Measurements from ENCODE around the gene CABLES1.
"Not testable (repeated sequence)": the region's sequence is repeated elsewhere in the genome, so short reads cannot be mapped to it uniquely, and the experiment has no call there.

CABLES1 gene

GRCh38 chr18:23141104-23141999 lies 6.1 kb downstream of the CABLES1 start:
- peak; percentile 30 for DNase-seq (ENCODE audit: low spot score)

GRCh38 chr18:23142251-23142929 lies 7.1 kb downstream of the CABLES1 start:
- no peak for DNase-seq (ENCODE audit: low spot score)

GRCh38 chr18:23143016-23143814 lies 7.9 kb downstream of the CABLES1 start:
- no peak for DNase-seq (ENCODE audit: low spot score)

- DNase-seq (ENCODE audit: low spot score): no peak
Observed at GRCh38 chr18:23143815-23144261, 8.6 kb downstream of the CABLES1 start.

GRCh38 chr18:23144640-23145039 lies 9.4 kb downstream of the CABLES1 start:
- DNase-seq (ENCODE audit: low spot score): no peak

GRCh38 chr18:23145621-23146020 lies 10.3 kb downstream of the CABLES1 start:
- DNase-seq (ENCODE audit: low spot score): no peak

GRCh38 chr18:23146861-23147469 lies 11.7 kb downstream of the CABLES1 start:
- DNase-seq (ENCODE audit: low spot score): no peak

- DNase-seq (ENCODE audit: low spot score): no peak
Observed at GRCh38 chr18:23148382-23148781, 13.1 kb downstream of the CABLES1 start.

GRCh38 chr18:23149570-23149969 lies 14.3 kb downstream of the CABLES1 start:
- no peak for DNase-seq (ENCODE audit: low spot score)

GRCh38 chr18:23151414-23152099 lies 16.3 kb downstream of the CABLES1 start:
- no peak for DNase-seq (ENCODE audit: low spot score)

- no peak for DNase-seq (ENCODE audit: low spot score)
Observed at GRCh38 chr18:23154030-23154429, 18.7 kb downstream of the CABLES1 start.

GRCh38 chr18:23154823-23155500 lies 19.7 kb downstream of the CABLES1 start:
- DNase-seq (ENCODE audit: low spot score): no peak

GRCh38 chr18:23155537-23155936 lies 20.3 kb downstream of the CABLES1 start:
- no peak for DNase-seq (ENCODE audit: low spot score)

- no peak for DNase-seq (ENCODE audit: low spot score)
Observed at GRCh38 chr18:23156134-23156533, 20.8 kb downstream of the CABLES1 start.

- DNase-seq (ENCODE audit: low spot score): no peak
Observed at GRCh38 chr18:23158058-23158457, 22.8 kb downstream of the CABLES1 start.

- not testable (repeated sequence) for DNase-seq (ENCODE audit: low spot score)
Observed at GRCh38 chr18:23158884-23159283, 23.6 kb downstream of the CABLES1 start.

- no peak for DNase-seq (ENCODE audit: low spot score)
Observed at GRCh38 chr18:23159344-23159743, 24.1 kb downstream of the CABLES1 start.

- no peak for DNase-seq (ENCODE audit: low spot score)
Observed at GRCh38 chr18:23162473-23162872, 27.2 kb downstream of the CABLES1 start.

GRCh38 chr18:23163786-23164533 lies 28.7 kb downstream of the CABLES1 start:
- no peak for DNase-seq (ENCODE audit: low spot score)

Measured in hematopoietic multipotent progenitor cell treated with erythropoietin and hydrocortisone succinate and interleukin-3 and kit ligand, for 17 days (in vitro differentiated cells).